ENCODE data around the gene MPC2. TPM values are rescaled to one million over a fixed set of nuclear protein-coding genes. Genes with fewer than 3 reads are reported as not detected.

MPC2 gene
- total RNA-seq, 6 donors from 2014 or later, result 11.5 to 55.6 (median 26.7) TPM

GRCh38 chr1:167880580-167881021 is 56.3 kb downstream of the MPC2 start:
- H3K4me1 ChIP-seq, result no peaks in the 10 kb centered on the region
- no peaks in the 10 kb centered on the region for H3K27me3 ChIP-seq
- no peak overlapping the region for H3K4me3 ChIP-seq
- H3K36me3 ChIP-seq, result no peaks in the 10 kb centered on the region
- DNase-seq (no peak), ATAC-seq (ENCODE audit: low FRiP score in 2 of 2) (peak in 1 of 2 donors; percentile 49)
- no peak overlapping the region for H3K27ac ChIP-seq
- WGBS, 2 donors, result 69 to 82% methylated on average over 3 of the region's 3 CpGs
- no peaks in the 10 kb centered on the region for H3K9me3 ChIP-seq
- no peak for TF ChIP-seq CTCF (IDR thresholded peaks at IDR 0.05)
- no peak for TF ChIP-seq POLR2A (IDR thresholded peaks at IDR 0.05)
- no peak for TF ChIP-seq EP300 (IDR thresholded peaks at IDR 0.05)
- TF ChIP-seq POLR2AphosphoS5 (IDR thresholded peaks at IDR 0.05), result no peak

GRCh38 chr1:167879508-167879907 is 57.4 kb downstream of the MPC2 start:
- Histone ChIP-seq H3K4me3 (no peak overlapping the region), H3K9me3 (no peaks in the 10 kb centered on the region), H3K27me3 (no peaks in the 10 kb centered on the region), H3K36me3 (no peaks in the 10 kb centered on the region), H3K27ac (no peak overlapping the region), H3K4me1 (no peaks in the 10 kb centered on the region)
- 79% methylated on average over 1 of the region's 1 CpG for WGBS, 2 donors
- TF ChIP-seq POLR2AphosphoS5 (IDR thresholded peaks at IDR 0.05) (no peak), POLR2A (IDR thresholded peaks at IDR 0.05) (no peak), CTCF (IDR thresholded peaks at IDR 0.05) (no peak), EP300 (IDR thresholded peaks at IDR 0.05) (no peak)
- DNase-seq (no peak), ATAC-seq (ENCODE audit: low FRiP score in 2 of 2) (no peak)

- H3K9me3 ChIP-seq, result no peaks in the 10 kb centered on the region
- ATAC-seq (ENCODE audit: low FRiP score in 2 of 2), result no peak
- H3K36me3 ChIP-seq, result no peaks in the 10 kb centered on the region
- no peaks in the 10 kb centered on the region for H3K4me1 ChIP-seq
- TF ChIP-seq POLR2A (IDR thresholded peaks at IDR 0.05) (no peak), CTCF (IDR thresholded peaks at IDR 0.05) (no peak), POLR2AphosphoS5 (IDR thresholded peaks at IDR 0.05) (no peak), EP300 (IDR thresholded peaks at IDR 0.05) (no peak)
- no peak overlapping the region for H3K4me3 ChIP-seq
- no peaks in the 10 kb centered on the region for H3K27me3 ChIP-seq
- WGBS, 2 donors, result 96 to 99% methylated on average over 7 of the region's 7 CpGs
- no peak for DNase-seq
- no peak overlapping the region for H3K27ac ChIP-seq
These were observed 58.3 kb downstream of the MPC2 start for GRCh38 chr1:167878372-167879160.

- Histone ChIP-seq H3K9me3 (no peaks in the 10 kb centered on the region), H3K36me3 (no peaks in the 10 kb centered on the region), H3K4me1 (no peaks in the 10 kb centered on the region), H3K4me3 (no peak overlapping the region), H3K27me3 (no peaks in the 10 kb centered on the region), H3K27ac (no peak overlapping the region)
- DNase-seq (no peak), ATAC-seq (ENCODE audit: low FRiP score in 2 of 2) (no peak)
- TF ChIP-seq POLR2AphosphoS5 (IDR thresholded peaks at IDR 0.05) (no peak), EP300 (IDR thresholded peaks at IDR 0.05) (no peak), CTCF (IDR thresholded peaks at IDR 0.05) (no peak), POLR2A (IDR thresholded peaks at IDR 0.05) (no peak)
- 98 to 99% methylated on average over 3 of the region's 3 CpGs for WGBS, 2 donors
These were observed 60.2 kb downstream of the MPC2 start for GRCh38 chr1:167876597-167877175.
